Cardiac fibroblast (primary cell): ENCODE results near the gene SYNE2.

Source experiments
- DNase-seq, 2 donors: peaks; one replicate each; pipeline versions ENCODE4 v3.0.0 to v3.0.0-alpha.2; 2010; ENCODE audit warnings: low read depth in 2 of 2
- H3K4me3 ChIP-seq, 2 donors: replicated peaks in 1 of 2; 1 replicate in 1 of 2; 2 replicates in 1 of 2; pipeline ENCODE4 v1.5.1; 2011; ENCODE audit warnings: low read depth in 2 of 2, low read length in 2 of 2, mild to moderate bottlenecking in 2 of 2, moderate library complexity in 1 of 2
- CTCF ChIP-seq: IDR thresholded peaks from one replicate; pipeline ENCODE4 v1.5.1; 2011; ENCODE audit warnings: low read depth, mild to moderate bottlenecking, low read length, inconsistent platforms

The SYNE2 gene

GRCh38 chr14:64232944-64233343 is 380.1 kb downstream of the SYNE2 start:
- TF ChIP-seq CTCF, result no peak

GRCh38 chr14:64233531-64234190 is 380.9 kb downstream of the SYNE2 start:
- TF ChIP-seq CTCF, result no peak
- no peak for DNase-seq
- H3K4me3 ChIP-seq, result no peak overlapping the region

More at GRCh38 chr14:64232944-64233343, 380.1 kb downstream of the SYNE2 start:
- no peak overlapping the region for H3K4me3 ChIP-seq
- no peak for DNase-seq

- peak; percentile 42 to 64 for DNase-seq
- no peak for TF ChIP-seq CTCF
These were observed 382.3 kb downstream of the SYNE2 start for GRCh38 chr14:64234877-64235651.

GRCh38 chr14:64235652-64236640 is 383.1 kb downstream of the SYNE2 start:
- TF ChIP-seq CTCF, result no peak
- DNase-seq, result no peak
- no peak overlapping the region for H3K4me3 ChIP-seq

More at GRCh38 chr14:64234877-64235651, 382.3 kb downstream of the SYNE2 start:
- H3K4me3 ChIP-seq, result no peak overlapping the region

GRCh38 chr14:64238049-64238448 is 385.2 kb downstream of the SYNE2 start:
- no peak for TF ChIP-seq CTCF
- no peak overlapping the region for H3K4me3 ChIP-seq

GRCh38 chr14:64238631-64239030 is 385.8 kb downstream of the SYNE2 start:
- TF ChIP-seq CTCF, result no peak
- no peak overlapping the region for H3K4me3 ChIP-seq
- no peak for DNase-seq

More at GRCh38 chr14:64238049-64238448, 385.2 kb downstream of the SYNE2 start:
- no peak for DNase-seq
